GM23338 (cell line): ENCODE data around the gene EPHA8. TPM values are rescaled to one million over a fixed set of nuclear protein-coding genes. Genes with fewer than 3 reads are reported as not detected.
A peak's percentile ranks its signal among the peaks of the same experiment; 100 is the strongest.

Source experiments
- ATAC-seq: fragments of 200-7000 bp; cut with Tn5 transposase; 3 replicates; pipeline ENCODE4 v1.9.1; 2020
- DNase-seq: peaks from one replicate; pipeline ENCODE4 v3.0.0-alpha.2; 2015; ENCODE audit warnings: low spot score
- H2AFZ ChIP-seq: fragments of 200-600 bp; sonication (generic); 2 replicates; pipeline ENCODE4 v1.8.0; 2016; ENCODE audit warnings: antibody characterized with exemption, mild to moderate bottlenecking, moderate library complexity
- H3F3A ChIP-seq: fragments of 200-600 bp; sonication (generic); replicated peaks from 2 replicates; pipeline ENCODE4 v1.8.0; 2017; ENCODE audit warnings: antibody characterized with exemption, mixed run types, low read depth
- H3K27ac ChIP-seq: fragments of 200-600 bp; sonication (generic); 2 replicates; pipeline ENCODE4 v1.6.1; 2016; ENCODE audit warnings: low read depth
- H3K27me3 ChIP-seq: fragments of 200-600 bp; sonication (generic); 2 replicates; pipeline ENCODE4 v1.8.0; 2016; ENCODE audit warnings: mild to moderate bottlenecking, mixed run types, moderate library complexity; ENCODE audit not compliant: insufficient read depth
- H3K36me3 ChIP-seq: fragments of 200-600 bp; sonication (generic); 2 replicates; pipeline ENCODE4 v1.8.0; 2016; ENCODE audit warnings: mild to moderate bottlenecking; ENCODE audit not compliant: insufficient read depth
- H3K4me1 ChIP-seq: fragments of 200-600 bp; sonication (generic); 2 replicates; pipeline ENCODE4 v1.8.0; 2016; ENCODE audit warnings: mild to moderate bottlenecking, moderate library complexity; ENCODE audit not compliant: insufficient read depth
- H3K4me2 ChIP-seq: fragments of 200-600 bp; sonication (generic); 2 replicates; pipeline ENCODE4 v1.7.1; 2017; ENCODE audit warnings: mixed run types
- H3K4me3 ChIP-seq: fragments of 200-600 bp; sonication (generic); 2 replicates; pipeline ENCODE4 v1.6.1; 2016; ENCODE audit warnings: mixed run types
- H3K79me2 ChIP-seq: fragments of 200-600 bp; sonication (generic); replicated peaks from 2 replicates; pipeline ENCODE4 v1.8.0; 2017; ENCODE audit warnings: mild to moderate bottlenecking; ENCODE audit not compliant: insufficient read depth
- H3K9me2 ChIP-seq: fragments of 200-600 bp; sonication (generic); 2 replicates; pipeline ENCODE4 v1.8.0; 2017; ENCODE audit not compliant: insufficient read depth
- H4K20me1 ChIP-seq: fragments of 200-600 bp; sonication (generic); replicated peaks from 2 replicates; pipeline ENCODE4 v1.8.0; 2017; ENCODE audit warnings: mild to moderate bottlenecking; ENCODE audit not compliant: insufficient read depth
- H3K27ac Mint-ChIP-seq: 2 replicates; pipeline ENCODE4 v1.8.0; 2020; ENCODE audit warnings: inconsistent platforms, mild to moderate bottlenecking, moderate library complexity, mixed read lengths
- H3K27me3 Mint-ChIP-seq: 3 replicates; pipeline ENCODE4 v1.8.0; 2022; ENCODE audit warnings: low read depth, mild to moderate bottlenecking, moderate library complexity, mixed read lengths, inconsistent platforms; ENCODE audit not compliant: insufficient read depth, poor library complexity
- H3K36me3 Mint-ChIP-seq: 3 replicates; pipeline ENCODE4 v1.8.0; 2021; ENCODE audit warnings: low read depth, mild to moderate bottlenecking, inconsistent platforms, moderate library complexity, mixed read lengths
- H3K4me1 Mint-ChIP-seq: 3 replicates; pipeline ENCODE4 v1.8.0; 2020; ENCODE audit warnings: mild to moderate bottlenecking, inconsistent platforms, mixed read lengths
- H3K4me3 Mint-ChIP-seq: 3 replicates; pipeline ENCODE4 v1.8.0; 2021; ENCODE audit warnings: moderate library complexity, mild to moderate bottlenecking, inconsistent platforms, mixed read lengths
- H3K9me3 Mint-ChIP-seq: 3 replicates; pipeline ENCODE4 v1.8.0; 2020; ENCODE audit warnings: moderate library complexity, mild to moderate bottlenecking, inconsistent platforms, mixed read lengths
- CREB1 ChIP-seq: fragments of 250-450 bp; sonication (Bioruptor Pico); IDR thresholded peaks from 2 replicates; pipeline ENCODE4 v1.5.0; 2020; ENCODE audit warnings: low read depth, mild to moderate bottlenecking, moderate library complexity
- ETS1 ChIP-seq: IDR thresholded peaks from 2 replicates; pipeline ENCODE4 v1.6.1; 2016; ENCODE audit warnings: antibody characterized with exemption
- EZH2 ChIP-seq: fragments of 200-600 bp; sonication (generic); IDR thresholded peaks from one replicate; pipeline ENCODE4 v1.8.0; 2017; ENCODE audit warnings: antibody characterized with exemption, mild to moderate bottlenecking, low read depth; ENCODE audit not compliant: unreplicated experiment
- EZH2phosphoT487 ChIP-seq: fragments of 200-600 bp; sonication (generic); IDR thresholded peaks from one replicate; pipeline ENCODE4 v1.8.1; 2018; ENCODE audit warnings: antibody characterized with exemption; ENCODE audit not compliant: unreplicated experiment
- NANOG ChIP-seq: IDR thresholded peaks from 2 replicates; pipeline ENCODE4 v1.6.1; 2016; ENCODE audit warnings: antibody characterized with exemption, borderline replicate concordance
- POLR2AphosphoS5 ChIP-seq: IDR thresholded peaks from 2 replicates; pipeline ENCODE4 v1.6.1; 2016; ENCODE audit warnings: antibody characterized with exemption, low read depth
- REST ChIP-seq: IDR thresholded peaks from one replicate; pipeline ENCODE4 v1.6.1; 2018; ENCODE audit warnings: antibody characterized with exemption; ENCODE audit not compliant: unreplicated experiment
- ZNF114 ChIP-seq: fragments of 250-450 bp; sonication (Bioruptor Pico); IDR thresholded peaks from 2 replicates; pipeline ENCODE4 v1.5.0; 2020; ENCODE audit warnings: mild to moderate bottlenecking, moderate library complexity
- ZNF331 ChIP-seq: fragments of 250-450 bp; sonication (Bioruptor Pico); IDR thresholded peaks from 2 replicates; pipeline ENCODE4 v1.5.0; 2020; ENCODE audit warnings: low read depth, mild to moderate bottlenecking, moderate library complexity
- ZNF462 ChIP-seq: fragments of 250-450 bp; sonication (Bioruptor Pico); IDR thresholded peaks from 2 replicates; pipeline ENCODE4 v1.5.0; 2020; ENCODE audit warnings: mild to moderate bottlenecking, moderate library complexity
- polyA plus RNA-seq: library from polyadenylated mRNA; unstranded; fragments of >200 nt; fragmentation: Nextera tagmentation; extraction: Ambion mirVana; gene quantifications from 2 replicates; pipeline ENCODE4 v1.2.1, GENCODE V29; 2016
- total RNA-seq: library from RNA; depleted of rRNA; stranded (reverse); fragments of >200 nt; shearing (Covaris generic); gene quantifications from 2 replicates; pipeline ENCODE4 v1.2.3, GENCODE V29; 2014

Gene EPHA8
- total and polyA plus RNA-seq, 2 experiments from 2014 or later = 2.3 to 5.0 TPM

DNA sequence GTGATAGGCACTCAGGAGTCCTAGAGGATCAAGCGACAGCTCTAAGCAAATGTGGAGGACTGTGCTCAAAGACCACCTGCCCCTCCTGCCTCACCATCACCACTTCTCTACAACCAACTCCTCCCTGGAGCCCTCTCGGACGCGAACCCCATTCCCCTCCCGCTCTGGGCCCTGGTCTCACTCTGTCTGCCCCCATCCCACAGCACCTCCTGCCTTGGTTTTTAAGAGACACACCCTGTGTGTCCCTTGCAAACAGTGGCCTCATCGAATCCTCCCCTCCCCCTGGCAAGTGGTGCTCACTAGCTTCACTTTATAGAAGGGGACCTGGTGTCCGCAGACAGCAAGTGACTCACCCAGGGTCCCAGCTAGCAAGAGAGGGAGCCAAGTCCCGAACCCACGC, 28.8 kb downstream of the EPHA8 start:
- Histone ChIP-seq H4K20me1 (no peaks in the 10 kb centered on the region), H3K9me2 (no peaks in the 10 kb centered on the region), H3K4me2 (no peak overlapping the region), H3K79me2 (no peaks in the 10 kb centered on the region), H3K27me3 (no peaks in the 10 kb centered on the region), H3K27ac (no peak overlapping the region), H3K4me1 (no peaks in the 10 kb centered on the region), H3K36me3 (no peaks in the 10 kb centered on the region), H2AFZ (no peak overlapping the region), H3K4me3 (no peak overlapping the region), H3F3A (no peaks in the 10 kb centered on the region)
- Mint-ChIP-seq H3K4me3 (no peak overlapping the region), H3K36me3 (no peaks in the 10 kb centered on the region), H3K27me3 (peaks cover 1% of the 10 kb centered on the region), H3K27ac (no peak overlapping the region), H3K4me1 (no peaks in the 10 kb centered on the region; the same call in 2 of the 3 replicates), H3K9me3 (no peaks in the 10 kb centered on the region; the same call in 2 of the 3 replicates)
- DNase-seq (no peak), ATAC-seq (no peak)
- TF ChIP-seq ZNF462 (CRISPR knock-in tag) (no peak), ZNF331 (CRISPR knock-in tag) (no peak), EZH2 (no peak)

DNA sequence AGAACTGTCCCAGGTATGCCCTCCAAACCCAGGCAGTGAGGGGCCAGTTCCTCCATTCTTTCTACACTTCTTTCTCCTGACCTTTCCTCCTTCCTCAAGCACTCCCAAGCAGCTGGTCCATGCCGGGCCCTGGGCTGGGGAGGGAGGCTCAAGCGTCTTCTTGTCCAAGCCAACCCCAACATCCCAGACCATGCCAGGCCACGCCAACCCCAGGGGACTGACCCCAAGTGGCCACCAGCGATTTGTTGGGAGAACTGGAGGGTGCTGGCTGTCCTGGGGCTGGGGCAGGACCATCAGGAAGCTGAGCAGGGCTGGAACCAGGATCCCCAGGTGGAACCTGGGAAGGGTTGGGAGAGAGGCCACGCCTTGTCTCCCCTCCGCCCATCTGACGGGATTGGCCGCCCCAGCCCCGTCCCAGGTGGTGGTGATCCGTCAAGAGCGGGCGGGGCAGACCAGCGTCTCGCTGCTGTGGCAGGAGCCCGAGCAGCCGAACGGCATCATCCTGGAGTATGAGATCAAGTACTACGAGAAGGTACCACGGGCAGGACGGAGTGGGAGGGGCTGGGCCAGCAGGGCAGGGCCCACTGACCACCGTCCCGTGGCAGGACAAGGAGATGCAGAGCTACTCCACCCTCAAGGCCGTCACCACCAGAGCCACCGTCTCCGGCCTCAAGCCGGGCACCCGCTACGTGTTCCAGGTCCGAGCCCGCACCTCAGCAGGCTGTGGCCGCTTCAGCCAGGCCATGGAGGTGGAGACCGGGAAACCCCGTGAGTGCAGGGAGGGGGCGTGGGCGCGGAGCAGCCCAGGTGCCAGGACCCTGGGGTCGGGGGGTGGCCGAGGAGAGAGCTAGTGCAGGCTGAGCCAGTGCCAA, 29.9 kb downstream of the EPHA8 start:
- H3K27ac ChIP-seq = no peak overlapping the region
- H3K79me2 ChIP-seq = no peaks in the 10 kb centered on the region
- DNase-seq = peak; percentile 31
- Mint-ChIP-seq H3K36me3 (no peaks in the 10 kb centered on the region), H3K4me3 (peak overlapping the region; percentile 50; the same call in 2 of the 3 replicates), H3K9me3 (no peaks in the 10 kb centered on the region; the same call in 2 of the 3 replicates), H3K27me3 (peaks cover 1% of the 10 kb centered on the region), H3K27ac (no peak overlapping the region), H3K4me1 (no peaks in the 10 kb centered on the region; the same call in 2 of the 3 replicates)
- no peaks in the 10 kb centered on the region for H3F3A ChIP-seq
- ATAC-seq = peak; percentile 92
- no peaks in the 10 kb centered on the region for H3K36me3 ChIP-seq
- no peaks in the 10 kb centered on the region for H3K9me2 ChIP-seq
- H3K4me3 ChIP-seq = no peak overlapping the region
- H3K27me3 ChIP-seq = no peaks in the 10 kb centered on the region
- H3K4me2 ChIP-seq = no peak overlapping the region
- no peaks in the 10 kb centered on the region for H3K4me1 ChIP-seq
- no peaks in the 10 kb centered on the region for H4K20me1 ChIP-seq
- H2AFZ ChIP-seq = peak overlapping the region; percentile 14; the same call in 1 of the 2 replicates
- TF ChIP-seq EZH2phosphoT487 (no peak), POLR2AphosphoS5 (no peak), ZNF114 (CRISPR knock-in tag) (no peak), NANOG (no peak), REST (no peak), CREB1 (CRISPR knock-in tag) (no peak), ZNF331 (CRISPR knock-in tag) (no peak), ETS1 (no peak)
